Mononuclear cell (primary cell): ENCODE data around the gene HMGN4. TPM values are rescaled to one million over a fixed set of nuclear protein-coding genes. Genes with fewer than 3 reads are reported as not detected.
A peak's percentile ranks its signal among the peaks of the same experiment; 100 is the strongest.
"Not testable (repeated sequence)": the region's sequence is repeated elsewhere in the genome, so short reads cannot be mapped to it uniquely, and the experiment has no call there.

Source experiments
- H3K27me3 ChIP-seq: 2 replicates; pipeline ENCODE4 v1.6.0; 2011; ENCODE audit warnings: low read length, control low read depth; ENCODE audit not compliant: insufficient read depth
- H3K4me1 ChIP-seq: 2 replicates; pipeline ENCODE4 v1.5.1; 2011; ENCODE audit warnings: mild to moderate bottlenecking, low read length, control low read depth; ENCODE audit not compliant: insufficient read depth
- H3K4me3 ChIP-seq: 2 replicates; pipeline ENCODE4 v1.5.1; 2011; ENCODE audit warnings: mild to moderate bottlenecking, low read length, moderate library complexity
- H3K9me3 ChIP-seq: 2 replicates; pipeline ENCODE4 v1.5.1; 2011; ENCODE audit warnings: low read depth, mild to moderate bottlenecking, control low read depth, low read length
- total RNA-seq: library from RNA; depleted of rRNA; stranded (reverse); fragments of >200 nt; gene quantifications from one replicate; pipeline ENCODE4 v1.2.3, GENCODE V29; 2012

Gene HMGN4
- total RNA-seq, 1 donor: 40.4 TPM

GRCh38 chr6:26516481-26517427 lies 21.4 kb upstream of the HMGN4 start:
- H3K4me1 ChIP-seq: peaks cover 12% of the 10 kb centered on the region
- H3K27me3 ChIP-seq: no peaks in the 10 kb centered on the region
- no peaks in the 10 kb centered on the region for H3K9me3 ChIP-seq
- H3K4me3 ChIP-seq: no peak overlapping the region

GRCh38 chr6:26519359-26519758 lies 18.8 kb upstream of the HMGN4 start:
- Histone ChIP-seq H3K4me3 (no peak overlapping the region), H3K4me1 (peaks cover 27% of the 10 kb centered on the region), H3K9me3 (no peaks in the 10 kb centered on the region), H3K27me3 (no peaks in the 10 kb centered on the region)

- Histone ChIP-seq H3K27me3 (no peaks in the 10 kb centered on the region), H3K9me3 (no peaks in the 10 kb centered on the region), H3K4me3 (peak overlapping the region; percentile 39), H3K4me1 (peaks cover 27% of the 10 kb centered on the region)
Observed at GRCh38 chr6:26520237-26520849, 17.8 kb upstream of the HMGN4 start.

- peak overlapping the region; percentile 71 for H3K4me3 ChIP-seq
- H3K27me3 ChIP-seq: no peaks in the 10 kb centered on the region
- peaks cover 30% of the 10 kb centered on the region for H3K4me1 ChIP-seq
- H3K9me3 ChIP-seq: no peaks in the 10 kb centered on the region
Observed at GRCh38 chr6:26520850-26521599, 17.1 kb upstream of the HMGN4 start.

GRCh38 chr6:26521600-26522391 lies 16.4 kb upstream of the HMGN4 start:
- H3K4me1 ChIP-seq: peaks cover 30% of the 10 kb centered on the region
- H3K4me3 ChIP-seq: peak overlapping the region; percentile 71
- no peaks in the 10 kb centered on the region for H3K9me3 ChIP-seq
- H3K27me3 ChIP-seq: no peaks in the 10 kb centered on the region

- H3K4me1 ChIP-seq: peaks cover 30% of the 10 kb centered on the region
Observed at GRCh38 chr6:26522486-26523228, 15.5 kb upstream of the HMGN4 start.

GRCh38 chr6:26524314-26524713 lies 13.9 kb upstream of the HMGN4 start:
- not testable (repeated sequence) for H3K27me3 ChIP-seq, H3K4me3 ChIP-seq, H3K9me3 ChIP-seq
- H3K4me1 ChIP-seq: peaks cover 30% of the 10 kb centered on the region

More at GRCh38 chr6:26522486-26523228, 15.5 kb upstream of the HMGN4 start:
- not testable (repeated sequence) for H3K27me3 ChIP-seq, H3K9me3 ChIP-seq
- peak overlapping the region; percentile 71 for H3K4me3 ChIP-seq

- Histone ChIP-seq H3K4me3 (no peak overlapping the region), H3K27me3 (no peaks in the 10 kb centered on the region), H3K9me3 (no peaks in the 10 kb centered on the region), H3K4me1 (peaks cover 30% of the 10 kb centered on the region)
Observed at GRCh38 chr6:26524722-26525370, 13.3 kb upstream of the HMGN4 start.

GRCh38 chr6:26525838-26526237 lies 12.3 kb upstream of the HMGN4 start:
- no peaks in the 10 kb centered on the region for H3K9me3 ChIP-seq
- no peak overlapping the region for H3K4me3 ChIP-seq
- H3K27me3 ChIP-seq: no peaks in the 10 kb centered on the region
- peaks cover 23% of the 10 kb centered on the region for H3K4me1 ChIP-seq

GRCh38 chr6:26526928-26527327 lies 11.2 kb upstream of the HMGN4 start:
- no peaks in the 10 kb centered on the region for H3K27me3 ChIP-seq
- H3K9me3 ChIP-seq: no peaks in the 10 kb centered on the region
- no peak overlapping the region for H3K4me3 ChIP-seq
- peaks cover 18% of the 10 kb centered on the region for H3K4me1 ChIP-seq

- H3K4me3 ChIP-seq: no peak overlapping the region
Observed at GRCh38 chr6:26530203-26530602, 8.0 kb upstream of the HMGN4 start.

GRCh38 chr6:26531897-26532296 lies 6.3 kb upstream of the HMGN4 start:
- no peak overlapping the region for H3K4me3 ChIP-seq
- no peaks in the 10 kb centered on the region for H3K9me3 ChIP-seq
- peaks cover 34% of the 10 kb centered on the region for H3K4me1 ChIP-seq
- H3K27me3 ChIP-seq: no peaks in the 10 kb centered on the region

More at GRCh38 chr6:26530203-26530602, 8.0 kb upstream of the HMGN4 start:
- H3K27me3 ChIP-seq: no peaks in the 10 kb centered on the region
- H3K4me1 ChIP-seq: peaks cover 23% of the 10 kb centered on the region
- no peaks in the 10 kb centered on the region for H3K9me3 ChIP-seq

GRCh38 chr6:26532699-26533531 lies 5.3 kb upstream of the HMGN4 start:
- H3K4me3 ChIP-seq: peak overlapping the region; percentile 59
- no peaks in the 10 kb centered on the region for H3K9me3 ChIP-seq
- H3K27me3 ChIP-seq: no peaks in the 10 kb centered on the region
- H3K4me1 ChIP-seq: peaks cover 35% of the 10 kb centered on the region
